Measurements from ENCODE around the gene TSKS.

TSKS gene

DNA sequence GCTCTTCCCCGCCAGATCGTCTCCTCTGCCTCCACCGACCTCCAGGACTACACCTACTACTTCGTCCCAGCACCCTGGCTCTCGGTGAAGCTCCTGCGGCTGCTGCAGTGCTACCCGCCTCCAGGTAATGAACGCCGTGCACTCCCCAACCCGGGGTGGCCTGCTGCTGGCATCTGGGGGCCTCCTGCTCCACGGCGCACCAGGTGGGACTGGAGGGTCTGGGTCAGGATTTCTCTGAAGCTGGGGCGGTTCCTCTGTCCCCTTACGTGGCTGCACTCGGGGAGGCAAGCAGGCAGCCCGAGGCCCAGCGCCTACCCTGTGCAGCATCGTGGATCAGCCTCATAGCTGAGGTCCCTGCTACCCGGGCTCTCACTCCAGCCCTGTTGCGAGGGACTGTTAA, 32.5 kb upstream of the TSKS start:
- DNase-seq (ENCODE audit: low spot score), result no peak

DNA sequence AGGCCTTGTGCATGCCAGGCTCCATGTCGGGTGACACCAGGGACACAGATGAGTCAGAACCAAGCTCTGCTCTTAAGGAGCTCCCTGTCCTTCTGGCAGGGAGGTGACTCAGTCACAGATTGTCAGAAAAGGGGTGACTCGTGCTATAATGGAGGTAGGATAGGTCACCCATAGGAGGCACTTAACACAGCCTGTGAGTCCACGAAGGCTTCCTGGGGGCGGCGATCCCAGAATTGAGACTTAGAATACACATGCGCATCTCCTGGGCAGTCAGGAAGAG, 30.4 kb upstream of the TSKS start:
- DNase-seq (ENCODE audit: low spot score), result peak; percentile 38

DNA sequence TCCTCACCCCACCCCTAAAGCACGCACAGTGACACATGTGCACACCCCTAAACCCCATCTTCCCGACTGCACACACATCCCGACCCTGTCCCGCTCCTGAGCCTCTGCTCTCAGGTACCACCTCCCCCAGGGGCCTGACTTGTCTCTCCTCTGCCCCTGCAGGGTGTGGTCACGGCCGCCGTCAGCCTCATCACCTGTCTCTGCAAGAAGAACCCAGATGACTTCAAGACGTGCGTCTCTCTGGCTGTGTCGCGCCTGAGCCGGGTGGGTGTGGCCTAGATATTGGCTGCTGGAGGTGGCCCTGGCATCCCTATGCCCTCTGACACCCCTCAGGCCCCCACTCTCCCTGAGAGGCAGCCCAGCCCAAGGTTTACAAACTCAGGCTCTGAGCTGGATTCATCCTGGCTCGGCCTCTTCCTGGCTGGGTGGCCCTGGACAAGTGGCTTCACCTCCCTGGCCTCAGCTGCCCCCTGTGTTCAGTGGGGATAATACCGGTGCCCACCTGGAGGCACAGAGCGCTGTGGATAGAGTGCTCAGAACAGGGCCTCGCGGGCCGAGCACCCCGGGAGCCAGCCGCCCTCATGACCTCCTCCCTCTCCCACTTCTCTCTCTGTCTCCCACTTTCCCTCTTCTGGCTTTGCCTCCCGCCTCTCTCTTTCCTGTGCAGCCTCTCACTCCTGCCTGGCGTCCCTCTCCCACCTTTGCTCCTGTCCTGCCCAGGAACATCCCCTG, 29.9 kb upstream of the TSKS start:
- no peak for DNase-seq (ENCODE audit: low spot score)

DNA sequence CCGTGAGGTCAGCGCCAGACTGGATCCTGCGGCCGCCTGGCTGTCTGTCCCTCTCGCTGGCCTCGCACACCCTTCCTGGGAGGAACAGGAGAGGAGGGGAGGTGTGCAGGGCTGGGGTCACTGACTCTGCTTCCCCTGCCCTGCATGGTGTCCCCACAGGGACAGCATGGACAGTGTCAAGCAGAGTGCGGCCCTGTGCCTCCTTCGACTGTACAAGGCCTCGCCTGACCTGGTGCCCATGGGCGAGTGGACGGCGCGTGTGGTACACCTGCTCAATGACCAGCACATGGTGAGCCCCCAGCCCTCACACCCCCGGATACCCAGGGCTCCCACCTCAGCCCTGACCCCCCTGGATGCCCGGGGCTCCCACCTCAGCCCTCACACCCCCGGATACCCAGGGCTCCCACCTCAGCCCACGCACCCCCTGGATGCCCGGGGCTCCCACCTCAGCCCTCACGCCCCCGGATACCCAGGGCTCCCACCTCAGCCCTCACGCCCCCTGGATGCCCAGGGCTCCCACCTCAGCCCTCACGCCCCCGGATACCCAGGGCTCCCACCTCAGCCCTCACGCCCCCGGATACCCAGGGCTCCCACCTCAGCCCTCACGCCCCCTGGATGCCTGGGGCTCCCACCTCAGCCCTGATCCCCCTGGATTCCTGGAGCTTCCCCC, 28.8 kb upstream of the TSKS start:
- no peak for DNase-seq (ENCODE audit: low spot score)

DNA sequence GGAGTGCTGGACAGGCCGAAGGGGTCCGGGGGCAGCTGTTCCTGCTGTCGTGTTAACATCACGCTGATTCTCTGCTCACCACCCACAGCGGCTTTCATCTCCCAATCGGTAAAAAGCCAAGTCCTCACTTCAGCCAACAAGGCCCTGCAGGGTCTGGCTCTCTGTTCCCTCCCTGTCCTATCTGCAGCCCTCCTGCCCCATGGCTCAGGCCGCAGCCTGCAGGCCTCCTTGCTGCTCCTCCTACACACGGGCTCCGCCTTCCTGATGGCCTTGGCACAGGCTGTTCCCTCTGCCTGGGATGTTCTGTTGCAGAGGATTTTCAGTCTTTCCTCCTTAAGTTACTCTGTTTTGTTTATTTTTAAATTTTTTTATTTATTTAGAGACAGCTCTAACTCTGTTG, 27.8 kb upstream of the TSKS start:
- DNase-seq (ENCODE audit: low spot score), result no peak

DNA sequence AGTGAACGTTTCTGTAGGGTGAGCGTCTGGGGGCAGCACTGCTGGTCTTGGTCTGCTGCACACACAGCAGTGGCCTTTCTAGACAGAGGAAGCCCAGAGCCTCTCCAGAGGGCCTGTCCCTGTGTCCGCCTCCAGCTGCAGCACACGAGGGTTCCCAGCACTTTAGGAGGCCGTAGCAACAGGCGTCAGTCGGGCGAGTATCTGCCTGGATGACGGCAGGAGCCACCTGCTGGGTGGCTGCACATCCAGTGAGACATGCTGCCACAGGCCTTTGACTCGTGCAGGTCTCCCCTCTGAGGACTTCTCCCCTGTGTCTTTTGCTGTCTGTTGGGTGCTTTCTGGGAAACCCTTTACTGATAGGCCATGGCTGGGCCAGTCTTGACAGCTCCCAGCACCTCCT, 25.8 kb upstream of the TSKS start:
- DNase-seq (ENCODE audit: low spot score), result no peak

DNA sequence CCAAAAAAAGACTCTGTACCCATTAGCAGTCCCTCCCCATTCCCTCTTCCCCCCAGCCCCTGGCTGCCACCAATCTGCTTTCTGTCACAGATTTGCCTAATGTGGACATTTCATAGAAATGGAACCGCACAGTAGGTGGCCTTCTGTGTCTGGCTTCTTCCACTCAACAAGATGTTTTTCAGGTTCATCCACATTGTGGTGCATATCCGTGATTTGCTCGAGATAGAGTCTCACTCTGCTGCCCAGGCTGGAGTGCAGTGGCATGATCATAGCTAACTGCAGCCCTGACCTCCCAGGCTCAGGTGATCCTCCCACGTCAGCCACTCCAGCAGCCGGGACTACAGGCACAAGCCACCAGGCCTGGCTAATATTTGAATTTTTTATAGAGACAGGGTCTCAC, 24.6 kb upstream of the TSKS start:
- DNase-seq (ENCODE audit: low spot score), result no peak

DNA sequence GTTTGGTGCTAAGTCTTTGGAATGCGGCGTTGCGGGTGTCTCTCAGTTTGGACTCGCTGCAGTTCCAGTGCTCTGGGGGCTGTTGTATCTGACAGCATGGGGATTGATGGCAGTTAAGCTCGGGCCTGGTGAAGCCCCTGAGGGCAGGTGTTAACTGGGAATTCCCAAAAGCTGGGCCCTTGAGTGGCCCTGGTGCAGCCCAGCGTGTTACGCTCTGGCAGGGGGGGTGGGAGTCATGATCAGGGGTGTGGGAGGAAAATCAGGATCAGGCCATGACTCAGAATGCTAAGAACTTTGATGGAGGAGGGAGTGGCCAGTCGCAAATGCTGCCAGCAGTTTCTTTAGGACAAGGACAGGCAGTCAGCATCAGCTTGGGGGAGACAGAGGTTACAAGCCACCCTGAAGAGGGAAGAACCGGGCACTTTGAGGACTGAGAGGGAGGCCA, 23.3 kb upstream of the TSKS start:
- peak; percentile 32 for DNase-seq (ENCODE audit: low spot score)

DNA sequence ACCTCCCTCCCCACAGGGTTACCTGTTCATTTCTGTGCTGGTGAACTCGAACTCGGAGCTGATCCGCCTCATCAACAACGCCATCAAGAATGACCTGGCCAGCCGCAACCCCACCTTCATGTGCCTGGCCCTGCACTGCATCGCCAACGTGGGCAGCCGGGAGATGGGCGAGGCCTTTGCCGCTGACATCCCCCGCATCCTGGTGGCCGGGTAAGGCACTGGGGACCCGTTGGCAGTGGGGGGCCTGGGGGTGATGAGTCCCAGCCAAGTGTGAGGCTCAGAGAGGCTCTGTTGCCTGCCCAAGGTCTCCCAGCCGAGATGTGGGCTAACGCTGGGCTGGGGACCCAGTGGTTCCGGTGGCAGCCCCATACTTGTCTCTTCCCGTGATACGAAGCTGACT, 19.4 kb upstream of the TSKS start:
- no peak for DNase-seq (ENCODE audit: low spot score)

DNA sequence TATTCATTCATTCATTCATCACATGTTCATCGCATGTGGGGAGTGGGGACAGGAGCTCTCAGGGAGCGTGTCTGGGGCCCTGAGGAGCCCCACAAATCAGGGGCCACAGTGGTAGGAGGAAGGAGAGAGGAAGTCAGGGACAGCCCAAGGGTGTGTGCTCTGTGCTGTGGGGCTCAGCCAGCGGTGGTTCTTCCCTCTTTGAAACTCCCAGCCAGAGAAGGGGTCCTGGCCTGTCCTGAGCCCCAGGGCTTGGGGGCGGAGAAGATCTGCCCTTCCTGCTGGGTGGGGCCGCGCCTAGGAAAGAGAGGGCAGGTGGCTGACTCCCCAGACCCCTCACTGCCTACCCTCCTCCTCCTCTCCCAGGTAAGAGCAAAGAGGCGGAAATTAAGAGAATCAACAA, 18.3 kb upstream of the TSKS start:
- no peak for DNase-seq (ENCODE audit: low spot score)

DNA sequence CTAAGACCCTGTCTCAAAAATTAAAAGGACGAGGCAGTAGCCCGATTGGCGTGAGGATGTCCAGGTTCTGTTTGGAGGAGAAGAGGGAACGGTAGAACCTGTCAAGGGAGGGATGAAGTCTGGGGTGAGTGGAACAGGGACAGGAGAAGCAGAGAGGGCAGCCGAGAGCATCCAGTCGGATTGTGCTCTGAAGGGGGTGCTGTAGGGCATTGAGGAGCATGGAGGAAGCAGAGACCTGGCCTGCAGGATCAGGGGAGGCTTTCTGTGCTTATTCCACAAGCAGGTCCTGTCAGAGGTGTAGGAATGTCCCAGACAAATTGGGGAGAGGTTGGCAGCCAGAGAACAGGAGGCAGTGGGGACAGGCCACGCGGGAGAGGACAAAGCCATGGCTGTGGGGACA, 17.8 kb upstream of the TSKS start:
- DNase-seq (ENCODE audit: low spot score), result no peak

DNA sequence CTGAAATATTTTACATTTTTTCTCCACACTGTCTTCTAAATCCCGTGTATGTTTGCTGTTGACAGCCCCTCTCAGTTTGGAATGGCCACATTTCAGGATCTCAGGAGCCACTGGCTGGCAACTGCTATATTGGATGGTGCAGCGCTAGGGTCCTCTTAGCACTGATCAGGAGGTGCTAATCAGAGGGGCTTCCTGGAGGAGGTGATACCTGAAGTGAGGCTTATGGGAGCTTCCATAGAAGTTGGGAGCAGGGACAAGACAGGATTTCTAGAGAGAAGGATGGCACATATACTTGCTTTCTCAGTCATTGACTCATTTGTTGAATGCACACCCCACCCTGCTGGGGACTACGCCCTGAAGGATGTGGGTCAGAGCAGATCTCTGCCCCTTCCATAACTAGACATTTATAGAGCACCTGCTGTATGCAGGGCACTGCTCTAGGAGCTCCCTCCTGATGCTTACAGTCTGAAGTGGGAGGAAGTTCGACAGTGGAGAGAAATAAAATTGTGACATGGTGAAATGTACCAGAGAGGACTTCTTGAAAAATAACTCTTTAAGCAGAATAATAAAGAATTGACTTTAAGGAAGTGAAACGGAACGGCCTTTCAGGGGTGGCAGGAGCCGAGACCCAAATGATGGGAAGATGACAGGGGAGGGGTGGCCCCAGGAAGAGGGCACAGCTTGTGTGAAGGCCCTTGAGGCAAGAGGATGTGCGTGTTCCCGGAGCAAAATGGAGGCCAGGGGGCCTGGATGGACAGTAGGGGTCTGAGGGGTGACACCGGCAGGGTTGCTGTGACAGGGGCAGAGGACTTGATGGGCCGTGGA, 16.8 kb upstream of the TSKS start:
- DNase-seq (ENCODE audit: low spot score), result no peak

DNA sequence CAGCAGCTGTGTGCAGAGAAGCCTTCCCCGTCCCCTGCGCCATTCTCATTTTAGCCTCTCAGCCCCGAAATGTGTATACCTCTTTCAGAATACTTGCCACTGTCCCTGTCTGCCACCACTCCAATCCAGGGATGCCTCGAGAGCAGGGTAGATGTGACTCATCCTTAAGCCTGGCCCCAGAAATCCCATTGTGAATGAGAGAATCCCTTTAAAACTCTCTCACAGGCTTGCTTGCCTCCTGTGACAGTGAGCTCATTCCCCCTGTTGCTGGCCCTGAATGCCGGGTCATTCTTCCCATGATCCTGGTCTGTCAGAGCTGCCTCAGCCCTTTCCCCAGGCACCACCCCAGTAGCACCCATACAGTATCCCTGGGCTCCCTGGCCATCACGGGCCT, 13.3 kb upstream of the TSKS start:
- no peak for DNase-seq (ENCODE audit: low spot score)

DNA sequence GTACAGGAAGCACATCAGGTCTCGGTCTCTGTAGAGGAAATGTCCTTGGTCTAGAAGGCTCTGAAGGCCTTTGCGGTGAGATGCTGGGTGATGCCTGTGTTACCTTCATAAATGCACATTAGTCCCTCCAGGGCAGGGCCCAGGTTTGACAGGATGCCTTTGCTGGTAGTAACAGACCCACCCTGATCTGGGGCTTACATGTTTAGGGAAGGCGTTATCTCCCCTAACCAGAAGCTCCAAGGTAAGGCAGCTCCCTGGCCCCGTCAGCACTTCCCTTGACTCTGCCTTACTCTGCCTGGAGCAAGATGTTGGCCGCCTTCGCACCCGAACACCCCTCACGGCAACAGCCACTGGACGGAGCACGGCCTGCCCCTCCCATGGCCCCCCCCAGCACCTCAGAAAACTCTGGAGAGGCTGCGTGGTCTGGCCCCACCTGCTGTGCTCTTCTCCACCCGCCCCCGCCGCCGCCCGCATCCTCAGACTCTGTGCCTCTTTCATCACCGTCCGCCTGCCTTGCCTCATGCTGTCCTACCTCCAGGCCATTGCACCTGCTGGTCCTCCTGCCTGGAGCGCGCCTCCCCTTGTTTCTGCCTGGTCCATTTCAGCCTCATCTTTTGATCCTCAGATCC, 12.8 kb upstream of the TSKS start:
- no peak for DNase-seq (ENCODE audit: low spot score)

DNA sequence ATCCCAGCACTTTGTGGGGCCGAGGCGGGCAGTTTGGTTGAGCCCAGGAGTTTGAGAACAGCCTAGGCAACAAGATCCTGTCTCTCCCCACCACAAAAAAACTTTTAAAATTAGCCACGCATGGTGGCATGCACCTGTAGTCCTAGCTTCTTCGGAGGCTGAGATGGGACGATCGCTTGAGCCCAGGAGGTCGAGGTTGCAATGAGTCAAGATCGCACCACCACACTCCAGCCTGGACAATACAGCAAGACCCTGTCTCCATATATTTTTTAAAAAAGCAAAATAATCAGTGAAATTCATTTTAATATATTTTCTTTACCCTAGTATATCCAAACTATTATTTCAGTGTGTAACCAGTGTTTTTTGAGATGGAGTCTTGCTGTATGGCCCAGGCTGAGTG, 11.9 kb upstream of the TSKS start:
- no peak for DNase-seq (ENCODE audit: low spot score)

DNA sequence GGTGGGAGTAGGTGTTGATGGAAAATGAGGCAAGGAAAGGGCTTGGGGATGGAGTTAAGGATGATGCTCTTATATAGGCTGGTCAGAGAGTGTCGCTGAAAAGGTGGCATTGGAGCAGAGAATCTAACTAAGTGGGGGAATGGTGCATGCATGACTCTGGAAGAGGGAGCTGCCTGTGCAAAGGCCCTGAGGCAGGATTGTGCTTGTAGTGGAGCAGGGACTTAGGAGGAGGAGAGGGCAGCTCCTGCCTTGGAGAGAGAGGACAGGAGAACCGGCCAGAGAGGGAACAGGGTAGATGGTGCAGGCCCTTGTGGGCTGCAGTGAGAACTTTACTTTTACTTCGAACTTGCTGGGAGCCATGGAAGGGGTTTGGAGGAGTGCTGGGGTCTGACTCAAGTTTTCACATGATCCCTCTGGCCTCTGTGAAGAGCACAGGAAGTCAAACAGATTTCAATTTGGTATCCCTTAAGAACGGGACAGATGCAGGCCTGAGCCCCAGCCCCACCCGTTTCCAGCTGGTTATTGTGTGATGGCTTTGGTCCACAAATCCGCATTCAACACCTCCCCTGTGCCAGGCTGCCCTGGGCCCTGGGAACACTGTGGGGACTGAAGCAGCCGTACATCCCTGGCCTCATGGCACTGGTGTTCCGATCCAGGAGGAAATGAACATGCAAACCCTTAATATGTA, 10.7 kb upstream of the TSKS start:
- no peak for DNase-seq (ENCODE audit: low spot score)

DNA sequence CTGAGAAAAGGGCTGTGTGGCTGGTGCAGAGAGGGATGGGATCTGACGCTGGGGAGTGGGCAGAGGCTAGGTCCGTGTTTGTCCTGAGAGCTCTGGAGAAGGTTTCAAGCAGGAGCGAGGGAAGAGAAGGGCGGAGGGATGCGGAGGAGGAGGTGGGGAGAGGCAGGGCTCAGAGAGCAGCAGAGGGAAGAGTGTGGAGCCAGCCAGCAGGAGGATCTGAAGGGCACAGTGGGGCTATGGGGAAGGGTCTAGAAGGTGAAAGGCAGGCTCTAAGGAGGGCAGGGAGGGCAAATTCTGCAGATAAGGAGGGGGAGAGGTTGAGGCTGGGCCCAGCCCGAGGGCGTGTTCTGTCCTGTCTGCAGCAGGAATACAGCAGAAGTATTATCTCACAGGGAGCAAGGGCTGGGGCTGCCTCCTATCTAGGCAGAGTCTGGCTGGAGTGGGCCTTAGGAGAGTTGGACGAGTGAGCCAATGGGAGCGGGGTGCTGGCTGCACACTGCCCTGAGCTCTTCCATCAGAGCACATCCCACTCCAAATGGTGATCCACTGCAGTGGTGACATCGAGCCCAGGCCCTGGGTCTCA, 9.8 kb upstream of the TSKS start:
- DNase-seq (ENCODE audit: low spot score), result no peak

DNA sequence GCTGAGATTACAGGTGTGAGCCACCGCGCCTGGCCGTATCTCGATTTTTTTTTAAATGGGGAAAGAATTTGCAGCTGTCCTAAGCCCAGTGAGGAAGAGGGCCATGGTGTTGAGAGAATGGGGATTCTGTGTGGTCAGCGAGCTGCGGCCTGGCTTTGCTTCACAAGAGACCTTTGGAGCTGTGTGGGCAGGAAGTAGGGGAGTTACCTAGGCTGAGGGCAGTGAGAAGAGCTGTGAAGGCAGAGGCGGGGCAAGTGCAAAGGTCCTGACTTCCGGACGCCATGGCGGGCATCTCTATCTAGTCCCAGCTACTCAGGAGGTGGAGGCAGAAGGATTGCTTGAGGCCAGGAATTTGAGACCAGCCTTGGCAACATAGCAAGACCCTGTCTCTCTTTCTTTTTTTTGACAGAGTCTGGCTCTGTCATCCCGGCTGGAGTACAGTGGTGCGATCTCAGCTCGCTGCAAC, 8.6 kb upstream of the TSKS start:
- peak; percentile 40 for DNase-seq (ENCODE audit: low spot score)

DNA sequence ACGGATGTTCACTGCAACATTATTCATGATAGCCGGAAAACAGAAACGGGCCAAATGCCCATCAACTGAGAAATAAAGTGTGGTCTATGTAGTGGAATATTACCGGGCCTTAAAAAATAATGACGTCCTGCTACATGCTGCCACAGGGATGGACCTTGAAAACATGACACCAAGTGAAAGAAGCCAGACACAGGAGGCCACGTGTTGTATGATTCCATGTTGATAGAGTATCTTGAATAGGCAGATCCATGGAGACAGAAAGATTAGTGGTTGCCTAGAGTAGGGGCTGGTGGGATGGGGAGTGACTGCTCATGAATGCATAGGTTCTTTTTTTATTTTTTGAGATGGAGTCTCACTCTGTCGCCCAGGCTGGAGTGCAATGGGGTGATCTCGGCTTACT, 7.4 kb upstream of the TSKS start:
- DNase-seq (ENCODE audit: low spot score), result no peak

DNA sequence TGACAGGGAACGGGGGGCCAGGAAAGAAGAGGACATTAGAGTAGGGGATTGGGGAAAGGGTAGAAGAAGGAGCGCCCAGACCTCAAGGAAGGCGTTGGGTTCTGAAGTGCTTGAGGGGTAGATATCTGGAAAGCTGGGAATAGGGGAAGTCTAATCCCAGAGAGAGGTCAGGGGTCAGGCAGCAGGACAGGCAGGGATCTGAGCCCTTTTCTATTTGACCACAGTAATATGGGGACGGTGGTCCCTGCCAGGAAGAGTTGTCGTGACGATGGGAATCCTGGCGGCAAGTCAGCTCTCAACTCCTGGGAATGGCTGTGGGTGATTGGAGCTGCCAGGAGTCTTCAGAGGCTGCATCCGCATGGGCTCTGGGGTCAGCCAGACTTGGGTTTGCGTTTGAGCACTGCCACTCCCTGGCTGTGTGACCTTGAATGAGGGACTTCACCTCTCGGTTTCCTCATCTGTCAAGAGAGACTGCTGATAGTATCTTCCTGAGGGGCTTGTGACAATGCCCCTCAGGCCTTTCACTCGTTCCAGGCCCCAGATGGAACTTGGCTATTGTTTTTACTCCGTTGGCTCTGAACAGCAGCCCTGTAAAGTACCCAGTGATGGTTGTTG, 5.0 kb upstream of the TSKS start:
- DNase-seq (ENCODE audit: low spot score), result no peak

DNA sequence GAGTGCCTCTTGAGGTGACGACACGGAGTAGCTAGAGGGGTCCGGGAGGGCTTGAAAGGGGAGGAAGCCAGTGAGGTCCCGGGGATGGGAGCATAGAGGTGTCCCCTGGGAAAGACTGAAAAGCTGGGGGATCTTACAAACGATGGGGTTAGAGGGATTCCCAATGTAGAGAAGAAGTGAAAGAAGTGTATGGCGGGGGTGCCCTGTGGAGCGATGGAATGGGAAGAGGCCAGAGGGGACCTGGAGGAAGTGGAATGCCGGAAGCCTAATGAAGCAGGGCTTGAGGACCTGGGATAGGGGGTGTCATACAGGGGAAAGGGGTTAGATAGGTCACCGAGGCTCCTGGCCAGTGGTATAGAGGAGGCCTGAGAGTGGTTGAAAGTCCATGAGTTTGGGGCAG, 4.3 kb upstream of the TSKS start:
- peak; percentile 22 for DNase-seq (ENCODE audit: low spot score)
